PC-9 (cell line): ENCODE data around the gene OR52I1. TPM values are rescaled to one million over a fixed set of nuclear protein-coding genes. Genes with fewer than 3 reads are reported as not detected.
A peak's percentile ranks its signal among the peaks of the same experiment; 100 is the strongest.

ENCODE experiments used
- BruUV-seq: library from RNA; stranded (reverse); fragments of 400-500 nt; replicated peaks from 2 replicates; lab custom pipeline; 2021; lab: Mats Ljungman, UMichigan
- CTCF ChIA-PET: fragments of 300-600 bp; sonication (Branson Sonifier 250); formaldehyde crosslinking; loops from one replicate; lab custom pipeline; 2022; ENCODE audit warnings: antibody characterized with exemption; lab: Charles Lee
- POLR2A ChIA-PET: fragments of 300-600 bp; sonication (Branson Sonifier 250); formaldehyde crosslinking; loops from one replicate; lab custom pipeline; 2022; ENCODE audit warnings: antibody characterized with exemption; ENCODE audit not compliant: unreplicated experiment; lab: Charles Lee
- DNase-seq, 2 experiments: peaks; one replicate each; pipeline versions ENCODE4 v3.0.0 to v3.0.0-alpha.2; 2015 to 2022; ENCODE audit warnings: mixed read lengths in 1 of 2
- H2AFZ ChIP-seq: fragments of 200-600 bp; sonication (generic); 2 replicates; pipeline ENCODE4 v1.8.1; 2017; ENCODE audit warnings: antibody characterized with exemption
- H3F3A ChIP-seq: fragments of 200-600 bp; sonication (generic); 2 replicates; pipeline ENCODE4 v1.8.1; 2017; ENCODE audit warnings: antibody characterized with exemption, mild to moderate bottlenecking, low read depth; ENCODE audit not compliant: insufficient read depth
- H3K27ac ChIP-seq: fragments of 200-600 bp; sonication (generic); 2 replicates; pipeline ENCODE4 v1.6.1; 2016; ENCODE audit warnings: mixed run types
- H3K27me3 ChIP-seq: fragments of 200-600 bp; sonication (generic); 2 replicates; pipeline ENCODE4 v1.6.1; 2016; ENCODE audit warnings: low read depth, mixed run types; ENCODE audit not compliant: insufficient read depth
- H3K36me3 ChIP-seq: fragments of 200-600 bp; sonication (generic); 2 replicates; pipeline ENCODE4 v1.6.1; 2016; ENCODE audit warnings: low read depth, mixed run types
- H3K4me1 ChIP-seq: fragments of 200-600 bp; sonication (generic); replicated peaks from 2 replicates; pipeline ENCODE4 v1.6.1; 2016; ENCODE audit warnings: mixed run types; ENCODE audit not compliant: insufficient read depth
- H3K4me2 ChIP-seq: fragments of 200-600 bp; sonication (generic); 2 replicates; pipeline ENCODE4 v1.6.1; 2017; ENCODE audit warnings: mixed run types
- H3K4me3 ChIP-seq: fragments of 200-600 bp; sonication (generic); 2 replicates; pipeline ENCODE4 v1.6.1; 2016; ENCODE audit warnings: mixed run types
- H3K79me2 ChIP-seq: fragments of 200-600 bp; sonication (generic); 2 replicates; pipeline ENCODE4 v1.6.1; 2017; ENCODE audit warnings: low read depth, mixed run types
- H3K9me2 ChIP-seq: fragments of 200-600 bp; sonication (generic); 2 replicates; pipeline ENCODE4 v1.8.1; 2017; ENCODE audit warnings: mild to moderate bottlenecking; ENCODE audit not compliant: insufficient read depth
- H3K9me3 ChIP-seq: fragments of 200-600 bp; sonication (generic); 2 replicates; pipeline ENCODE4 v1.8.1; 2016; ENCODE audit warnings: low read depth; ENCODE audit not compliant: insufficient read depth
- H4K20me1 ChIP-seq: fragments of 200-600 bp; sonication (generic); 2 replicates; pipeline ENCODE4 v1.8.1; 2017; ENCODE audit not compliant: insufficient read depth
- CTCF ChIP-seq: fragments of 200-600 bp; sonication (generic); conservative IDR thresholded peaks from 2 replicates; pipeline ENCODE4 v1.6.1; 2017; ENCODE audit warnings: mixed run types, antibody characterized with exemption, mild to moderate bottlenecking, moderate library complexity
- EZH2 ChIP-seq: fragments of 200-600 bp; sonication (generic); IDR thresholded peaks from 2 replicates; pipeline ENCODE4 v1.8.0; 2017; ENCODE audit warnings: antibody characterized with exemption, low read depth
- intact Hi-C: fragments of 100-400 bp; cut with micrococcal nuclease; formaldehyde crosslinking; loops from one replicate; pipeline ENCODE4 v1.10.0; 2022; ENCODE audit not compliant: unreplicated experiment
- total RNA-seq: library from RNA; stranded (reverse); gene quantifications from 2 replicates; pipeline ENCODE4 v1.2.3, GENCODE V29; 2021

OR52I1 gene
- total RNA-seq, 1 experiment from 2014 or later = 0.15 TPM

- Histone ChIP-seq H3K27ac (no peak overlapping the region), H3K27me3 (peaks cover 3% of the 10 kb centered on the region; the same call in 1 of the 2 replicates), H3K9me3 (no peaks in the 10 kb centered on the region), H3F3A (no peaks in the 10 kb centered on the region), H3K9me2 (no peaks in the 10 kb centered on the region), H3K79me2 (no peaks in the 10 kb centered on the region), H3K4me1 (0 out of 2 replicates have a peak, but pooled peaks cover 4% of the 10 kb centered on the region), H3K36me3 (no peaks in the 10 kb centered on the region), H4K20me1 (no peaks in the 10 kb centered on the region), H2AFZ (peak overlapping the region; percentile 72), H3K4me3 (no peak overlapping the region), H3K4me2 (peak overlapping the region; percentile 54)
- no peak for TF ChIP-seq CTCF
- no peak for TF ChIP-seq EZH2
- intact Hi-C loops = no loop called here
- no peak for DNase-seq
- POLR2A ChIA-PET = no interaction called here
- BruUV-seq = no TSS peak
- CTCF ChIA-PET = no interaction called here
These were observed 16.6 kb downstream of the OR52I1 start for GRCh38 chr11:4610258-4610935.

- Histone ChIP-seq H3K4me3 (no peak overlapping the region), H3K9me2 (no peaks in the 10 kb centered on the region), H4K20me1 (no peaks in the 10 kb centered on the region), H3F3A (no peaks in the 10 kb centered on the region), H3K4me1 (0 out of 2 replicates have a peak, but pooled peaks cover 4% of the 10 kb centered on the region), H3K27ac (no peak overlapping the region), H3K4me2 (no peak overlapping the region), H2AFZ (no peak overlapping the region), H3K27me3 (peaks cover 6% of the 10 kb centered on the region; the same call in 1 of the 2 replicates), H3K79me2 (no peaks in the 10 kb centered on the region), H3K9me3 (no peaks in the 10 kb centered on the region), H3K36me3 (no peaks in the 10 kb centered on the region)
- DNase-seq = no peak
- no peak for TF ChIP-seq EZH2
- TF ChIP-seq CTCF = no peak
- BruUV-seq = no TSS peak
- CTCF ChIA-PET = no interaction called here
- POLR2A ChIA-PET = no interaction called here
- intact Hi-C loops = no loop called here
These were observed 18.1 kb downstream of the OR52I1 start for GRCh38 chr11:4611986-4612385.

- intact Hi-C loops = no loop called here
- H3K36me3 ChIP-seq = no peaks in the 10 kb centered on the region
- H3F3A ChIP-seq = no peaks in the 10 kb centered on the region
- ChIA-PET CTCF (no interaction called here), POLR2A (no interaction called here)
- no peak overlapping the region for H3K27ac ChIP-seq
- no peak overlapping the region for H2AFZ ChIP-seq
- no TSS peak for BruUV-seq
- H3K4me3 ChIP-seq = no peak overlapping the region
- no peak overlapping the region for H3K4me2 ChIP-seq
- H3K79me2 ChIP-seq = no peaks in the 10 kb centered on the region
- no peaks in the 10 kb centered on the region for H3K9me3 ChIP-seq
- DNase-seq = no peak
- H3K4me1 ChIP-seq = no peaks in the 10 kb centered on the region
- no peaks in the 10 kb centered on the region for H4K20me1 ChIP-seq
- no peak for TF ChIP-seq CTCF
- no peak for TF ChIP-seq EZH2
- H3K9me2 ChIP-seq = no peaks in the 10 kb centered on the region
- peaks cover 13% of the 10 kb centered on the region; the same call in 1 of the 2 replicates for H3K27me3 ChIP-seq
These were observed 22.1 kb downstream of the OR52I1 start for GRCh38 chr11:4615856-4616444.
